G401 (cell line): ENCODE measurements around the gene AP1S2. TPM values are rescaled to one million over a fixed set of nuclear protein-coding genes. Genes with fewer than 3 reads are reported as not detected.
"Not testable (repeated sequence)": the region's sequence is repeated elsewhere in the genome, so short reads cannot be mapped to it uniquely, and the experiment has no call there.

ENCODE experiments used
- DNase-seq: peaks from one replicate; pipeline ENCODE4 v3.0.0-alpha.2; 2015; ENCODE audit warnings: low spot score
- in situ Hi-C: cut with HindIII; loops from 2 replicates; pipeline ENCODE4 v1.10.0; 2016; ENCODE audit warnings: low sequenced_read_pairs, mixed read lengths
- total RNA-seq: library from RNA; depleted of rRNA; stranded (reverse); fragments of >200 nt; shearing (Covaris generic); gene quantifications from 2 replicates; pipeline ENCODE4 v1.2.3, GENCODE V29; 2014

The AP1S2 gene
- total RNA-seq, 1 experiment from 2014 or later: 2.4 TPM

DNA sequence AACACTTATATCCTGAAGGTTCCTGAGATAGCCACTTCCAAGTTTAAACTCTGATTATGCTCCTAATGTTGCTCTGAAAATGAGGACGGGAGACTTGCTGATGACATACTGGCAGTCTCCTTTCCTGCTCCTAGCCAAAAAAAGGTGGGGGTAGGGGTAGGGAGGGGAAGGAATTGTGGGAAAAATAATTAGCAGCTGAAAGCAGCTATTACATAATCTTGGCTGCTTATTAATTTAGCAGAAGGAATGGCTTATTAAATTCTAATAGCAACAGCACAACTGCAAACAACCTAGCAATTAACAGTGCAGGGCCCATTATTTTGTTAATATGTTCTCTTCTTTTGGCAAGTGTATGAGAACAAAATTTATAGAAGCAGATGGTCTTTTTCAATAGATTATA, 2.0 kb upstream of the AP1S2 start:
- in situ Hi-C loops: no loop called here
- DNase-seq: peak; percentile 80

DNA sequence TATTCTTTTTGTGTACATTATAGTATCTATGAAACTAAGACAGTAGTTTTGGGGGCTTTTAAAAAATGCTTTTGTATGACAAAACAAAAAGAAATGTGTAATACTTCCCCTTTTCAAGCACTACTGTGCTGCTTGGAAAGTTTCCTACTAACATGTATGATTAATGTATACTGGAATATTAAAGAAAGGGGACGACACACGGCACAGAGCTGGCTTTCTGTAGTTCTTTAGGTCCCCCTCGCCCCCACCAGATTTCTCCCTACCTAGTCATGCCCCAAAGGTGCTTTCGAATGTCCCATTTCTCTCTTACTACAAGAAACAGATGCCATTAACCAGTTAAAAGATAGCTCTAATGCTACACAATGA, 1.6 kb upstream of the AP1S2 start:
- no peak for DNase-seq
- in situ Hi-C loops: no loop called here

DNA sequence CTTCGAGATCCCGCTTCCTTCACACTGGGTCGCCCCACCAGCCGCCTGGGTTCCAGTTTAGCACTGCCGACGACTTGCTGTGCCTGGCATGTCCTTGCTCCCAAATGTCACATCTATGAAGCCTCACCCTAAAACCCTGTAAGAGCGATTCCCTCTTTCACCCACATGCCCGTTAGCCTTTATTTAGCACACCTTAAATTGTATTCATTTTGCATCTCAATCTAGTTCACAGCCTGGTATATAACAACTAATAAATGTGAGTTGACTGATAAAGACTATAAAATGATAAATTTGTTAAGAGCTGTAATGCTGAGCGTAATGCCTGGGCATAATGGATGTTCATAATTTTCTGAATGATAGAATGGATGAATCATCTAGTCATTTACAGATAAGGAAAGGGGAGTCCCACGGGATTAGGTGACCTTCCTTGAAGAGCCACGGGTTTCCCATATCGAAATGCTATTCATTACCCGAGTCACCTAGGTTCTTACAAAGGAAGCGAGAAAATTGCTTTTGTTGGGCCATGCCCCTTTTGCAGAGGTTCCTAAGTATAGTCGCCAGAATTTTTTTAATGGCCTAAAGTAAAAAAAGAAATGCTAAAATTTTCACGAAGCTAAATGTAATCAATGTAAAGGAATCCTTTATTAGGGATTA, 1.1 kb upstream of the AP1S2 start:
- in situ Hi-C loops: no loop called here
- no peak for DNase-seq

DNA sequence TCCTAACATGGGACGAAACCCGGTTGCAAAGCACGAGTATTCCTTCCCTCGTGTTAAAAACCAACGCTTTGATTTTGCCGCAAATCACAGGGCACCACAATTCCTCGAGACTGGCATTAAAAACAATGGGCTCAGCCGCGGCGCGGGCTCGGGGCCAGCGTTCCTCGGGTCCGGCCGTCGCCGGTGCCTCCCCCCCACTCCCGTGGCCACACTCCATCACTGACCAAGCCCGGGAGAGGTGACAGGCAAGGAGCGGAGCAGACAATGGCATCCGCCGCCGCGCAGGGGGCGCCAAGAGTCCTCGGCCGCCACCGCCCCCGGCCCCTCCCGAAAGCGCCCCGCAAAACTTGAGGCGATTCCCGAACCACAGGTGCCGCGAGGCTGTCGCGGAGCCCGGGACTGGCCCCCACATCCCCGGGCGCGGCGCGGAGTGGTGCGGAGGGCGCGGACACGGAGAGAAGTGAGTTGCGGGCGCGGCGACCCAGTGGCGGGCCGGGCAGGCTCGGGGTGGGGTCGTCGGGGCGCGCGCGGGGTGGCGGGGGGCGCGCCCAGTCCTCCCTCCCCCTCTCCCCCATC, 445 bp downstream of the AP1S2 start:
- in situ Hi-C loops: no loop called here

DNA sequence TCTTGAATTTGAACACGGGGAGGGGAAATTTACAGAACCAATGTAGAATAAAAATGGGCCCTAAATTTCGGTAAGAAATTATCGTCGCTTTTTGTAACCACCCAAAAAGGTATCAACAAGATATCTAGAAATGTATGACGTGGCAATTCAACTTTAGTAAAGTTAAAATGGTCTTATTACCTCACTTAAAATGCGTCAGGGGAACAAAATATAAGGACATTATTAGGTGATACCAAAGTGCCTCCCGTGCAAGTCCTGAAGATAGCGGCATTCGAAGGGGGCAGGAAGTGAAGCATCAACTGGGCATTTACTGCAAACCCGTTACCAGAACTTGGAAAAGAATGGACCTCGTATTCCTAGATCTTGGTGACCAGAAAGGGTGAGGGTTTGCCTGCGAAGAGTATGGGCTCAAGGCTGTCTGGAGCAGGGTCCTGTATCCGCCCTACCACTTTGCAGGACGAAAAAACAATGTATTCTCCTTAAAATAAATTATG, 980 bp downstream of the AP1S2 start:
- in situ Hi-C loops: no loop called here
- peak; percentile 26 for DNase-seq

More for the DNA sequence above, 445 bp downstream of the AP1S2 start:
- DNase-seq: peak; percentile 41

DNA sequence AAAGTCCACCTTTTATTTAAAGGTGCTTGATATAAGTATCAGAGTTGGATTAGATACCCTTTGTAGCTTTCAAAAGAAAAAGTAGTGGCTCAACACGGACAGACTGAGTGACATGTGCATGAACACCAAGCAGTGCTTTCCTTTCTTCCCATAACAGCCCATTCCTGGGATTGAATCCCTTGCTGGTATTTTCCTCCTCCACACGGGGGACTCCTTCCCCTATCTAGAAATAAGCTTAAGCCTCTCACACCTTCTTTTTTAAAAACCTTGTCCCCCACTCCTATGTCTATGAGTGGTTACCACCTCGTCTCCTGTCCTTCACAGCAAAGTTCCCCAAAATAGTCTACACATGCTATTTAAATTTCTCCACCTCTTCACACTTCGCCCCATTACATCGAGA, 5.1 kb downstream of the AP1S2 start:
- DNase-seq: peak; percentile 50
- in situ Hi-C loops: no loop called here

DNA sequence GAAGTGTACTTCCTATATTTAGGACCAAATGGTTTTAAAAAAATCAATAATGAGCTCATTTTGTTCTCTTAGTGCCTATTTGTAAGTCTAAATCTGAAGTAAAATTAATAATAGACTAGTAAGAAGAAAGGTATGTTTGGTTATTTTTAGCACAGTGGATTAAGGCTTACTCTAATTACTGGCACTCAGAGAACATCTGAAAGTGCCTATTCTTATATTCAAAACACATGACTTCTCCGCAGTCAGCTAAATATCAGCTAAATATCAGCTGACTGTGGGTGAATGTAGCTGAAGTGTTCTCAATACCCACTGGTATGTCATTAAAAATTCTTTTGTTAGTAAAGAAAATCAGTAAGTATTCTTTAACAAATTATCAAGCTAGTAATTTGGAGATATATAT, 6.0 kb downstream of the AP1S2 start:
- in situ Hi-C loops: no loop called here
- no peak for DNase-seq

DNA sequence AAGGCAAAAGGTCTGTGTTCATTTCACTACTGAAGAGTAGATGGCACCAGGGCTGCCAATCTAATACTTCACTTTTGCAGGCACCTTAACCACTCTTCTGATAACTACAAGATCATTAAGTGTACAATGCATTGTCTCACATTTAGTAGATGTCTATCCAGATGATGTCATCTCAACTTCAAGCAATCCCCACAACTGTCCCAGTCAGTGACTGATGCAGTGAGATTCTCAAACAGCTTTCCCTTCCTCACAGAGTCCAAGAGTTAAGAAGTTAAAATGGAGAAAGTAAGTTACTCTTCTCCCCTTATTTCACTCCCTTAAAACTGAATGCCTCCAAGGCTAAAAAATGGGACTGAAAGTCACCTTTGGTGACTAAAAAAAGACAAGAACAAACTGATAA, 10.7 kb downstream of the AP1S2 start:
- DNase-seq: no peak
- in situ Hi-C loops: no loop called here

DNA sequence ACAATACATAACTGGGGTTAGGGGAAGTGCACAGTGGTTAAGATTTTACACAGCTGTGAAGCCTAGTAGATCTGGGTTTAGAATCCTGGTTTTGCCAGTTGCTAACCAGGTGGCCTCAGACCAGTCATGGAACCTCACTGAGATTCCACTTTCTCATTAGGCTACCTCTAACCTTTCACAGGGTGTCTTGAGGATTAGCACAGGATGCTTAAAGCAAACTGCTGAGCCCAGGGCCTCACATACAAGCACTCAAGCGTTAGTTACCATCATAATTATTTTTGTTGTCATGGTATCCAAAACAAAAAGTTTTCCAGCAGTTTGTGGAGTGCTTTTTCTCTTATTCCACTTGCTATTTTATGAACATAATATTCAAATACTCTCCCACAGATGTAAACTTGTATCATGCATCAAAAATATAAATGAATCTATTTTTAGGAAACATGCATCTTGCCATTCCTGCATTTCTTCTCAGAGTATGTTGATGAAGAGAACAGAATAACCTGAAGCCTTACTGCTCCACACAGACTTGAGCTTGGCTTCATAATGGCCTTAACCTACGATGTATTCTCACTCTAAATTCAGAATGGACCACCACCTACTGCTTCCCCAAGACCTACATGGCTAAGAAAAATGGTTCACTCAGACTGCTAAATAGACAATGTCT, 12.6 kb downstream of the AP1S2 start:
- in situ Hi-C loops: no loop called here
- no peak for DNase-seq

DNA sequence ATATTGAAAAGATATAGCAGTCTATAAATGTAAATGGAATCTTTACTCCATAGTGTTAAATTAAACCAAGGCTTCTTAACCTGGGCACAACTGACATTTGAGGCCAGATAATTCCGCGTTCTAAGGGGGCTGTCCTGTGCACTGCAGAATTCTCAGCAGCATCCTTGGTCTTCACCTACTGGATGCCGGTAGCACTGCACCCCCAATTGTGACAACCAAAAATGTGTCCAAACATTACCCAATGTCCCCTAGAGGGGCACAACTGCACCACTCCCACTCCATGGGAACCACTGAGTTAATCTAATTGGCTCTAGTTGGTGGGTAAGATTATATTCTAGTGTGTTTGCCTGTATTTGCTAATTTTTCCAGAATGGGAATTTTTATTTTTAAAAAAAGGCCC, 16.6 kb downstream of the AP1S2 start:
- DNase-seq: no peak
- in situ Hi-C loops: no loop called here

DNA sequence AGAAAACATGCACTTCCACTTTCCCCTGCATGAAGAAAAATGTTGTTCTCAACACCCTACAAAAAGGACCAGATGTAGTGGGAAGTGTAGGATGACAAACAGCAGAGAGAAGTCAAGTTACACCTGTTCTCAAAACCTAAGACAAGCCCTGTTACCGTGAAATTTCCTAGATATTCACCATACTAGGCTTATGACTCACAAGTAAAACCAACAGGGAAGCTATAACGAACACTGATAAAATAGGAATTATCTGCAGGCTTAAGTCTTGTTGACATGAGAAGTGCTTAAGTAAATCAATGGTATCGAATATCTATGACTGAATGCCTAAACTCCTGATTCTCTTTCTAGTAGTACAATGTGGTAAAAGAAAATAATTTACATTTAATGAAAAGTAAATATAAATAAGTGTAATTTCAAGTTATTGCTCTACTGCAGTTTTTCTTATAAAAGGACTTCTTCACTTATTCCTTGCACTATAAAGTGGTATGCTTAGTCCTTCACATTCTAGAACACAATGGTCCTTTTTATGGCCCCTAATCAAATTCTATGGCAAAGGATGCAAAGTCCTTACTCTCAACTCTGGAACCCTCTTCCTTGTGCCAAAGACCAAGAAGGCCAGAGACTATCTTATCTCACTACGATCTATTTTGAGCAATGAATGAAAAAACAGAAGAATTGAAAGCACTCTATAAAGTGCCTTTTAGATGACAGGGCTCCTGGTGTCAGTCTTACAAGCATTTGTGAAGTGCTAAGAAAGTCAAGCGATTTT, 19.6 kb downstream of the AP1S2 start:
- DNase-seq: no peak
- in situ Hi-C loops: no loop called here

DNA sequence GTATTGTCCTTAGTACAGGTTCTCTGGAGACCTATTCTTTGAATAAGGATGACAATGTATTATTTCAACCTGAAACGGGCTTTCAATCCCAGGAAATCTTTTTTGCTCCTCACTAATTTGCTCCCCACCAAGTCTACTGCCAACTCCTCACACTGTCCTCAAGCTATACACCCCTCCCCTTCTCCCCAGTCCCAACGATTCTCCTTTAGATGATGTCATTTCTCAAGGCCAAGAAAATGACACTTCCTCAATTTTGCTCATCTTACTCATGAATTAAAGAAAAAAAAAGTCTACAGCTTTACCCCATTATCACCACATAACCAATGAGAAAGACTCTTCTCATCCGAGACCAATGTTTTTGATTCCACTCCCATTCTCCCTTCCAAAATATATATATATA, 20.6 kb downstream of the AP1S2 start:
- in situ Hi-C loops: no loop called here
- DNase-seq: no peak

DNA sequence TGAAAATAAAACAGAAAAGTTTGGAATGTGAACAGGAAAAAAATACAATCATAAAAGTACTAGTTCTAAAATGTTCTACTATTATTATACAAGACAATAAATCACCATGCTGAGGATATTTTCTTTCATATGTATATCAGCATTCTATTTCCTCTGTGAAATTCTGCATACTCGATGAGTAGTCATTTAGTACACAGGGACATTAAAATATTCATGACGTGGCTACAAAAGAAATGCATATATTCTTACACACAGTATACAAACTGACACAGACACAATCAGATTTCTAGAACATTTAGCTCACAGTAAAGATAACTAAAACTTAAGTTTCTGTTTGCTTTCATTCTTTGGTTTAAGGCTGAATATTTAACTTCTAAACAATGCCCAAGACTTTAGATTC, 23.3 kb downstream of the AP1S2 start:
- in situ Hi-C loops, DNase-seq: not testable (repeated sequence)

DNA sequence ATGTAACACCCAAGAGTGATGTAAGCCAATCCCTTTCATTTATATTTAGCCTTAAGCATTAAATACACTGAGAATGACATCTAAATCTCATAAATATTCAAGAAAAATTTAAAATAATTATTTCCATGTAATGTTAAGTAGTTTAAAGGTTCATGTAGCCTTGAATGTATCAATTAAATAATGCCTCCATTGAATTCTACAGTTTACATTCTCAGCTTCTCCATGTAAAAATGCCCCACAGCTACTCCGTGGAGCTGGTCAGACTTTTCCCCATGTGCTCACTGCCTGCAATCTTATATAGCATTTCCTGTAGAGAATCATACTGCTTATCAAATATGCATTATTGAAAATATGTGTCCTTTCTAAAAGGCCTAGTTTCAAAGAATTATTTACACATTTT, 25.4 kb downstream of the AP1S2 start:
- DNase-seq: no peak
- in situ Hi-C loops: no loop called here

DNA sequence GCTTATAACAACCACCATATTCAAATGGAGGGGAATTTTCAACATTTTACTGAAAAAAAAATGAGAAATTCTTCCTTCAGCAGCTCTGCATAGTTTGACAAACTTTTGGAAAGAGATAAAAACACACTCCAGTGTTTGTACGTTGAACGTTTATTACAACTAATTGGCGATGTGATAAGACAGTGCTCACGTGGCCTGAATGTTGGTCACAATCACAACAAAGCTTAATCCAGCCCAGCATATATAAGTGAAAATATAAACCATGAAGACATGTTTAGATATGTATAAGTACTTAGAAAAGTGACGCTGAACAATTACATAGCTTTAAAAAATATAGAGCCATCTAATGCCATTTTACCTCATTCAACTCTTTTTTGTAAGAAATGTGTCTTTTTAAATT, 28.7 kb downstream of the AP1S2 start:
- in situ Hi-C loops: no loop called here
- no peak for DNase-seq

DNA sequence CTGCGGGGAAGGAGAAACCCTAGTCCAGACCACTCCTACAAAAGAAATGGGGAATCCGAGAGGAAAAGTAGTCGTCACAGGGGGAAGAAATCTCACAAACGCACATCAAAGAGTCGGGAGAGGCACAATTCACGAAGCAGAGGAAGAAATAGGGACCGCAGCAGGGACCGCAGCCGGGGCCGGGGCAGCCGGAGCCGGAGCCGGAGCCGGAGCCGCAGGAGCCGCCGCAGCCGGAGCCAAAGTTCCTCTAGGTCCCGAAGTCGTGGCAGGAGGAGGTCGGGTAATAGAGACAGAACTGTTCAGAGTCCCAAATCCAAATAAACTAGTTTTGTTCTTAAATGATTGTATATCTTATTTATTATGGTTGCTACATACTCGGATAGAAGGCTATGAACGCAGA, 31.7 kb downstream of the AP1S2 start:
- in situ Hi-C loops: no loop called here
- DNase-seq: no peak

DNA sequence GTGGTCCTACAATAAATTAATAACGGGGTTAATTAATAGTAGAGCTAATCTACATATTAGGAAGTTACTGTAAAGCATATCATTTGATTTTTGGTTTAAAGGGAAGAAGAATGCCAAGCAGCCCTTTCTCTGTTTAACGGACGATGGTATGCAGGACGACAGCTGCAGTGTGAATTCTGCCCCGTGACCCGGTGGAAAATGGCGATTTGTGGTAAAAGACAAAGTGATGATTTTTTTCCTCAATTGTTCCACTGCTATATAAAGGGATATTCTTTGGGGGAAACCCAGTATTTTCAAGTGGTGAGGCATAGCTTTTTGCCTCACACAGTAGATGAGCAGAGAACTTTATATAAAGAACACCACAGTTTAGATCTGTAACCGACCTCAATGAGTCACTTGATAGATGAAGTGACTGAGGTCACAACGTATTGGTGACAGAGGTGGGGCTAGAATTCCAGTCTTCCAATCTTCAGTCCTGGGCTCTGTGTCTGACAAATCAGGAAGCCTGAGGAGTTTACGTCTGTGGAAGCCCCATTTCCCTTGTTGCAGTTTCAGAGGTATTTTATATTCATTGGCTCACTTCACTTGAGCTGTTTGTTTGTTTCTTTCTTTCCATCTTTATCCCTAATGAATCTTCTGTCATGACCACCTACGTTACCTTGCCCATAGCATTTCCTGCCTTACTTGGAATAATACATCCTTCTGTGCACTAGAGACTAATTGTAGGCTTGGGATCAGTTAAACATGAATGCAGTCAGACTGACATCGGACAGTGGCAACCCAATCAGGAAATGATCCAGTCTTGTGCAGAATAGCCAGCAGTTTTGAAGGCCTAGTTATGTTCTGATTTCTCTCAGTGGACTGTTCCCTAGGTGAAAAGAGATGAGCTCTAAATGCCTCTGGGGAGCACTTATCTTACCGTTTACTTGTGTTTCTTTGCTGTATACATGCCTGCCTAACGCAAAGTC, 34.2 kb downstream of the AP1S2 start:
- DNase-seq: no peak
- in situ Hi-C loops: no loop called here

DNA sequence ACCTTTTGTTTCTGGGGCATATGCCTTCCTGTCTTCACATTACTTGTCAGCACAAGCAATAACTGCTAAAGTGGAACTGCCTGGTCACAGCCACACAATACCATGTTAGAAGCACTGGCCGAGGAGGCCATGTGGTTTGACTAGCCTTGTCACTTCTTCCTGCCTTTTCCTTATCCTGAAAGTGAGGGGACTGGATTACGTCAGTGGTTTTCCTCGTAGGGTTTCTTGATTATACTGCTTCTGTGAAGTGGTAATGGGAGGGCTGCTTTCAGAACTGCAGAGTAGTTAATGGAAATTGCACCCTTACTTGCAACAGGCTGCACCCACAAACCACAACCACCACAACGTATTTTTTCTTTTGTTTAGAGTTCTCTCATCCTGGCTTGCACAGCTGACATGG, 37.7 kb downstream of the AP1S2 start:
- in situ Hi-C loops: no loop called here

DNA sequence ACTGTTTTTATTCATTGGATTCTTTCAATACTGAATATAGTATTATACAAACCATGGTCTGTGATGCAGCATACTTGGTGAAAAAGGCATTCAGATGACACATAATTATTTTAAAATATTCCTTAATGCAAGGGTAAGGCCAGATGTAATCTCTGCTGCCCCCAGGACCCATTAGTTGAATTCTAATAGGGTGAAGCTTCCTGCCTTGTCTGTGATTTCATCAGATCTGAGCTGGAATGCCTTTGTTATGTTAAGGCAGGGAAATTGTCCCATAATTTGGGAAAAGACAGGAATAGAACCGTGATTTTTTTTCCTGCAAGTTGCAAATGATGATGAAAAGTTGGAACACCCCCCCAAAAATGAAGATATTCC, 38.2 kb downstream of the AP1S2 start:
- in situ Hi-C loops: no loop called here
- DNase-seq: no peak

More for the DNA sequence above, 37.7 kb downstream of the AP1S2 start:
- DNase-seq: no peak
